Astrocyte (in vitro differentiated cells and primary cell): ENCODE data around the gene SNX2. TPM values are rescaled to one million over a fixed set of nuclear protein-coding genes. Genes with fewer than 3 reads are reported as not detected.

Experiments
- DNase-seq: peaks from one replicate; pipeline ENCODE4 v3.0.0-alpha.2; 2010; ENCODE audit warnings: low read depth
- FAIRE-seq: peaks from 2 replicates; lab custom pipeline; 2011; peaks lifted over from hg19 to GRCh38; lab: Jason Lieb, UNC
- H2AFZ ChIP-seq: 2 replicates; pipeline ENCODE4 v1.6.0; 2012; ENCODE audit warnings: low read depth, low read length, inconsistent platforms
- H3K27ac ChIP-seq: 2 replicates; pipeline ENCODE4 v1.5.1; 2011; ENCODE audit warnings: low read depth, low read length, inconsistent platforms
- H3K27me3 ChIP-seq: 2 replicates; pipeline ENCODE4 v1.6.0; 2011; ENCODE audit warnings: low read length, inconsistent platforms; ENCODE audit not compliant: insufficient read depth
- H3K36me3 ChIP-seq: 2 replicates; pipeline ENCODE4 v1.5.1; 2011; ENCODE audit warnings: low read length, inconsistent platforms; ENCODE audit not compliant: insufficient read depth
- H3K4me1 ChIP-seq: 2 replicates; pipeline ENCODE4 v1.5.1; 2011; ENCODE audit warnings: low read length, inconsistent platforms; ENCODE audit not compliant: insufficient read depth
- H3K4me2 ChIP-seq: 2 replicates; pipeline ENCODE4 v1.6.0; 2012; ENCODE audit warnings: low read length, inconsistent platforms
- H3K4me3 ChIP-seq: 2 replicates; pipeline ENCODE4 v1.5.1; 2011; ENCODE audit warnings: low read depth, mild to moderate bottlenecking, low read length, inconsistent platforms; ENCODE audit not compliant: insufficient read depth
- H3K79me2 ChIP-seq: 2 replicates; pipeline ENCODE4 v1.6.0; 2012; ENCODE audit warnings: mild to moderate bottlenecking, low read length, inconsistent platforms; ENCODE audit not compliant: insufficient read depth
- H3K9ac ChIP-seq: 2 replicates; pipeline ENCODE4 v1.6.0; 2012; ENCODE audit warnings: mild to moderate bottlenecking, low read length, inconsistent platforms
- H3K9me3 ChIP-seq: 2 replicates; pipeline ENCODE4 v1.5.1; 2012; ENCODE audit warnings: low read depth, mild to moderate bottlenecking, low read length, inconsistent platforms; ENCODE audit not compliant: insufficient read depth
- H4K20me1 ChIP-seq: 2 replicates; pipeline ENCODE4 v1.6.0; 2012; ENCODE audit warnings: low read length, inconsistent platforms; ENCODE audit not compliant: insufficient read depth
- H3K27ac Mint-ChIP-seq: one replicate; pipeline ENCODE4 v1.8.0; 2021; ENCODE audit warnings: mild to moderate bottlenecking, mixed read lengths; ENCODE audit not compliant: unreplicated experiment
- H3K27me3 Mint-ChIP-seq: one replicate; pipeline ENCODE4 v1.8.0; 2021; ENCODE audit warnings: low read depth, mixed read lengths; ENCODE audit not compliant: unreplicated experiment
- H3K36me3 Mint-ChIP-seq: one replicate; pipeline ENCODE4 v1.8.0; 2021; ENCODE audit warnings: low read depth, mixed read lengths; ENCODE audit not compliant: unreplicated experiment
- H3K4me1 Mint-ChIP-seq: one replicate; pipeline ENCODE4 v1.8.0; 2021; ENCODE audit warnings: low read depth, mixed read lengths; ENCODE audit not compliant: unreplicated experiment
- H3K4me3 Mint-ChIP-seq: one replicate; pipeline ENCODE4 v1.8.0; 2021; ENCODE audit warnings: mild to moderate bottlenecking, moderate library complexity, mixed read lengths; ENCODE audit not compliant: unreplicated experiment
- H3K9me3 Mint-ChIP-seq: one replicate; pipeline ENCODE4 v1.8.0; 2021; ENCODE audit warnings: mild to moderate bottlenecking, mixed read lengths; ENCODE audit not compliant: unreplicated experiment
- CTCF ChIP-seq: IDR thresholded peaks from 2 replicates; pipeline ENCODE4 v1.5.1; 2011; ENCODE audit warnings: low read depth, mild to moderate bottlenecking, inconsistent platforms, low read length, moderate library complexity; ENCODE audit not compliant: insufficient read depth
- EZH2 ChIP-seq: IDR thresholded peaks from 2 replicates; pipeline ENCODE4 v1.6.1; 2012; ENCODE audit warnings: mild to moderate bottlenecking, low read length, inconsistent platforms; ENCODE audit not compliant: insufficient read depth
- total RNA-seq: library from RNA; stranded (reverse); gene quantifications from 2 replicates; pipeline ENCODE4 v1.2.1, GENCODE V29; 2021

The SNX2 gene
- total RNA-seq, 1 donor from 2014 or later, result 87.2 TPM

- no peaks in the 10 kb centered on the region for H3K9me3 Mint-ChIP-seq
- Histone ChIP-seq H3K9me3 (peaks cover 3% of the 10 kb centered on the region), H3K36me3 (no peaks in the 10 kb centered on the region), H3K9ac (no peak overlapping the region), H2AFZ (no peak overlapping the region), H3K4me1 (no peaks in the 10 kb centered on the region), H3K27ac (no peak overlapping the region), H3K79me2 (peaks cover 64% of the 10 kb centered on the region), H3K4me3 (no peak overlapping the region), H3K27me3 (no peaks in the 10 kb centered on the region), H3K4me2 (no peak overlapping the region), H4K20me1 (peaks cover 39% of the 10 kb centered on the region)
- no peak for FAIRE-seq
- H3K27ac Mint-ChIP-seq, result no peak overlapping the region
- H3K36me3 Mint-ChIP-seq, result peaks cover 10% of the 10 kb centered on the region
- TF ChIP-seq CTCF (no peak), EZH2 (no peak)
- no peak for DNase-seq
- no peak overlapping the region for H3K4me3 Mint-ChIP-seq
- no peaks in the 10 kb centered on the region for H3K27me3 Mint-ChIP-seq
- no peaks in the 10 kb centered on the region for H3K4me1 Mint-ChIP-seq
These were observed 14.1 kb downstream of the SNX2 start for GRCh38 chr5:122788996-122789395.

GRCh38 chr5:122789461-122790171 lies 14.7 kb downstream of the SNX2 start:
- Histone ChIP-seq H4K20me1 (peaks cover 37% of the 10 kb centered on the region), H3K27ac (no peak overlapping the region), H3K9me3 (peaks cover 3% of the 10 kb centered on the region), H3K4me3 (no peak overlapping the region), H3K9ac (no peak overlapping the region), H3K79me2 (peaks cover 58% of the 10 kb centered on the region), H3K4me1 (no peaks in the 10 kb centered on the region), H2AFZ (no peak overlapping the region), H3K36me3 (no peaks in the 10 kb centered on the region), H3K4me2 (no peak overlapping the region), H3K27me3 (no peaks in the 10 kb centered on the region)
- TF ChIP-seq CTCF (no peak), EZH2 (no peak)
- H3K4me1 Mint-ChIP-seq, result no peaks in the 10 kb centered on the region
- FAIRE-seq, result no peak
- H3K27ac Mint-ChIP-seq, result no peak overlapping the region
- DNase-seq, result peak; percentile 3
- peaks cover 10% of the 10 kb centered on the region for H3K36me3 Mint-ChIP-seq
- no peaks in the 10 kb centered on the region for H3K27me3 Mint-ChIP-seq
- no peak overlapping the region for H3K4me3 Mint-ChIP-seq
- no peaks in the 10 kb centered on the region for H3K9me3 Mint-ChIP-seq

- Mint-ChIP-seq H3K36me3 (peaks cover 7% of the 10 kb centered on the region), H3K27me3 (no peaks in the 10 kb centered on the region), H3K27ac (no peak overlapping the region), H3K9me3 (no peaks in the 10 kb centered on the region), H3K4me1 (no peaks in the 10 kb centered on the region), H3K4me3 (no peak overlapping the region)
- no peaks in the 10 kb centered on the region for H3K27me3 ChIP-seq
- H3K27ac ChIP-seq, result no peak overlapping the region
- no peaks in the 10 kb centered on the region for H3K4me1 ChIP-seq
- no peak overlapping the region for H3K4me3 ChIP-seq
- H3K4me2 ChIP-seq, result no peak overlapping the region
- DNase-seq (no peak), FAIRE-seq (no peak)
- no peak overlapping the region for H3K9ac ChIP-seq
- peaks cover 37% of the 10 kb centered on the region for H4K20me1 ChIP-seq
- TF ChIP-seq CTCF (no peak), EZH2 (no peak)
- no peaks in the 10 kb centered on the region for H3K9me3 ChIP-seq
- H2AFZ ChIP-seq, result no peak overlapping the region
- peaks cover 49% of the 10 kb centered on the region for H3K79me2 ChIP-seq
- H3K36me3 ChIP-seq, result no peaks in the 10 kb centered on the region
These were observed 15.6 kb downstream of the SNX2 start for GRCh38 chr5:122790354-122791103.
